B cell (primary cell): Measurements from ENCODE around the gene KIRREL3.

Experiments
- CTCF ChIP-seq: fragments of 200-600 bp; IDR thresholded peaks from one replicate; pipeline ENCODE4 v1.8.0; 2022; ENCODE audit warnings: antibody characterized with exemption, mild to moderate bottlenecking
- EZH2 ChIP-seq: IDR thresholded peaks from 2 replicates; pipeline ENCODE4 v1.6.1; 2012; ENCODE audit warnings: borderline replicate concordance, low read depth, mild to moderate bottlenecking, moderate library complexity, low read length; ENCODE audit not compliant: insufficient read depth, poor library complexity, severe bottlenecking

GRCh38 chr11:126464796-126465195, 535.8 kb downstream of the KIRREL3 start:
- no peak for TF ChIP-seq CTCF
- TF ChIP-seq EZH2: no peak
